ENCODE data around the gene FOLR3.
"Not testable (repeated sequence)": the region's sequence is repeated elsewhere in the genome, so short reads cannot be mapped to it uniquely, and the experiment has no call there.

The FOLR3 gene

GRCh38 chr11:72162891-72163492, 27.5 kb downstream of the FOLR3 start:
- DNase-seq (ENCODE audit: low spot score): no peak

GRCh38 chr11:72164187-72164586, 28.7 kb downstream of the FOLR3 start:
- not testable (repeated sequence) for DNase-seq (ENCODE audit: low spot score)

GRCh38 chr11:72169046-72169555, 33.6 kb downstream of the FOLR3 start:
- DNase-seq (ENCODE audit: low spot score): not testable (repeated sequence)

- DNase-seq (ENCODE audit: low spot score): peak; percentile 46
These were observed 34.2 kb downstream of the FOLR3 start for GRCh38 chr11:72169754-72170153.

GRCh38 chr11:72172043-72172442, 36.5 kb downstream of the FOLR3 start:
- DNase-seq (ENCODE audit: low spot score): not testable (repeated sequence)

- DNase-seq (ENCODE audit: low spot score): no peak
These were observed 37.8 kb downstream of the FOLR3 start for GRCh38 chr11:72173291-72173690.

GRCh38 chr11:72174302-72175070, 39.0 kb downstream of the FOLR3 start:
- no peak for DNase-seq (ENCODE audit: low spot score)

GRCh38 chr11:72177656-72178055, 42.1 kb downstream of the FOLR3 start:
- DNase-seq (ENCODE audit: low spot score): no peak

- no peak for DNase-seq (ENCODE audit: low spot score)
These were observed 43.7 kb downstream of the FOLR3 start for GRCh38 chr11:72179049-72179803.

- DNase-seq (ENCODE audit: low spot score): no peak
These were observed 44.4 kb downstream of the FOLR3 start for GRCh38 chr11:72179804-72180396.

GRCh38 chr11:72180892-72181552, 45.5 kb downstream of the FOLR3 start:
- not testable (repeated sequence) for DNase-seq (ENCODE audit: low spot score)

GRCh38 chr11:72181553-72181958, 46.0 kb downstream of the FOLR3 start:
- DNase-seq (ENCODE audit: low spot score): not testable (repeated sequence)

GRCh38 chr11:72188267-72188666, 52.7 kb downstream of the FOLR3 start:
- DNase-seq (ENCODE audit: low spot score): no peak

Measured in putamen (tissue), 1 donor.